Activated CD4-positive, alpha-beta T cell treated with anti-CD3 and anti-CD28 coated beads, Interleukin-2, amount 50 U/mL, for 24 hours (primary cell): ENCODE data around the gene PRICKLE3.

ENCODE experiments used
- DNase-seq, 2 donors: peaks; one replicate each; pipeline ENCODE4 v3.0.0-alpha.2; 2020; ENCODE audit warnings: low read depth in 1 of 2, low spot score in 1 of 2

The PRICKLE3 gene

GRCh38 chrX:49208399-49208798 is 22.2 kb upstream of the PRICKLE3 start:
- DNase-seq: no peak

GRCh38 chrX:49206543-49206942 is 20.4 kb upstream of the PRICKLE3 start:
- DNase-seq: no peak

- DNase-seq: no peak
Observed at GRCh38 chrX:49205443-49205842, 19.3 kb upstream of the PRICKLE3 start.

GRCh38 chrX:49204709-49205108 is 18.5 kb upstream of the PRICKLE3 start:
- DNase-seq: no peak

- DNase-seq: no peak
Observed at GRCh38 chrX:49204017-49204416, 17.8 kb upstream of the PRICKLE3 start.

DNA sequence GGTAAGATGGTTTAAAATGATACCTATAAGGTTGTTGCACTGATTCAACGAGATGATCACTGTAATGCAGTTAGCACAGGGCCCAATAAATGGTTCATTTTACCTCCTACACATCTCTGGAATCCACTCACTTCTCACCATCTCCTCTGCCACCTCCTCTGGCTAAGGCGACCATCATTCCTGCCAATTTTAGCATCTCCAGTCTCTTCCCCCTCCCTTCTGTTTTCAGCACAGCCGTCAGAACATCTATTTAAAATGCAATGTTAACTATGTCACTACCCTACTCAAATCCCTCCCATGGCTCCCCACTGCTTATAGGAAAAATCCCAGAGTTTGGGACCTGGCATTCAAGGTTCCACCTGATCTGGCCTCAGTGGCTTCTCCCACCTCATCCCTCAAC is 17.4 kb upstream of the PRICKLE3 start:
- no peak for DNase-seq

GRCh38 chrX:49202022-49202421 is 15.8 kb upstream of the PRICKLE3 start:
- DNase-seq: no peak

GRCh38 chrX:49199906-49200771 is 14.0 kb upstream of the PRICKLE3 start, which contains the start of gene SYP:
SYP (minus strand) TSS chrX:49200193; CDS start chrX:49200186, 7 bp downstream.
- DNase-seq: peak; percentile 70 to 76

DNA sequence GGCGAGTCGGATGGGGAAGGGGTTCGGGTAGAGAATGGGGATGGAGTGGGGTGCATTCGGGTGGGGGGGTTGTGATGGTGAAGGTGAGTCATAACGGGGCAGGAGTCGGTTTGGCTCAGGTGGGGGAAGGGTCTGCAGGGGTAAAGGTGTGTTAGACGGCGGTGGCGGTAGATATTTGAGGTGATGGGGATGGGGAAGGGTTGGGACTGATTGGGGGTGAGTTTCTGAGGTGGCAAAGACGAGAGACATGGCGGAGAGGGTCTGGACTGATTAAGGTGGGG is 13.1 kb upstream of the PRICKLE3 start:
- DNase-seq: no peak

- no peak for DNase-seq
Observed at GRCh38 chrX:49198540-49199314, 12.6 kb upstream of the PRICKLE3 start.

- DNase-seq: no peak
Observed at GRCh38 chrX:49197543-49198087, 11.4 kb upstream of the PRICKLE3 start.

DNA sequence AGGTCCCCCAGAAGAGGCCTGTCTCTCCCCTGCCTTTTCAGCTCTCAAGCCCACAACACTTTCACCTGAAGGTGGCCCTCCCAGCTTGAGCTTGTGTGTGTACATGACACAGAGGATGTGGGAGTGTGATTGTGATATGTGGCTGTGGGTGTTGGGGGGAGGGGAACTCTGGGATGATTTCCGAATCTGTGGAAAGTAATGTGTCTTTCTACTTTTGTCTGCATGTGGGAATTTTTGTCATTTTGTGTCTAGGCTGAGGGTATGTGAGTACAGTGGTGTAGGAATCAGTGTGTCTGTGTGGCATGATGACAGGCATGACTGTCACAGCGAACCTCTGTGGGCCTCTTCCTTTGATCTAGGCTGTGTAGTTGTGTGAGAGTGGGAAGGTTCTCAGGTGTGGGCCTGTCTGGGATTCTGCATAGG is 7.4 kb upstream of the PRICKLE3 start:
- no peak for DNase-seq

GRCh38 chrX:49192722-49193328 is 6.7 kb upstream of the PRICKLE3 start:
- no peak for DNase-seq

GRCh38 chrX:49191574-49192011 is 5.4 kb upstream of the PRICKLE3 start:
- DNase-seq: no peak

DNA sequence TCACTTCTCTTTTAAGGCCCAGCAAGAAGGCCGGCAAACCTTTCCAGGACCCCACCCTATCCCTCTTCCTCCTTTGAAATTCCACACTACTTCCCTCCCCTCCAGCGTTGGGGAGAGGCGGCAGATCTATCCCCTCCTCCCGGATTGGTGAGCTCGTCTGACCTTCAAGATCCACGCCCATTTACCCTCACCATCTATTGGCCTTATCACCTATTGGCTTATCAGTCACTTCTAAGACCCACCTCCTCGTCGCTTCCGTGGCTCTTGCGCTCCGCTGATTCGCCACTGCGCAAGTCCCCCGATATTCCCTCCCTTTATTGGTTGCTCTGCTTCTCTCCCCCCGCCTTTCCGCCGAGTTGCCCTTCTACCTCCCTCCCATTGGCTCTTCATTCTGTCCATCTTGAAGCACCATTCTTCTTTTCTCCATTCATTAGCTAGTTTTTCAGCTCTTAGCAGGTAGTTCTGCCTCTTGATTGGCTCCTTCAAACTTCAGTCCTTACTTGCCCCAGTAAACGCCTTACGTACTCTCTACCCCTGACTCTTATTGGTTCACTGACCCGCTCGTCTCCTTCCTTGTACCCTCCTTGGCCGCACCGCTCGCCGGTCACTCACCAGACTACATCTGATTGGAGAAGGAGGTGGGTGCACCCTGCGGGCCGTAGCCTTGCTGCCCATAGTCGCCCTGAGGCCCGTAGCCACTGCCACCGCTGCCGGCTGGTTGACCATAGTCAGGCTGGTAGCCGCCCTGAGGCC is 4.8 kb upstream of the PRICKLE3 start:
- peak; percentile 39 to 83 for DNase-seq

DNA sequence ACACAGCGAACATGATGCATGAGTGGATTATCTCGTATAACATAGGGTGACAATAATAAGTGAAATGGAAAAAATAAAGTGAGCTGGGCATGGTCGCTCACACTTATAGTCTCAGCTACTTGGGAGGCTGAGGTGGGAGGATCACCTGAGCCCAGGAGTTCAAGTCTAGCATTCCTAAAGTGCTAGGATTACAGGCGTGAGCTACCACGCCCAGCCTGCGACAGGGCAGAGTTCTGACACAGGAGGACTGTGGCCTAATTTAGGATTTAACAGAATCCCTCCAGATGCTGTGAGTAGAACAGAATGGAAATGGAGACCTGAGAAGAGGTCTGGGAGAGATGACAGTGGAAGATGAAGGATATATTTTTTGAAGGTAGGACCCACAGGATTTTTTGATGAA is 3.4 kb upstream of the PRICKLE3 start:
- no peak for DNase-seq

DNA sequence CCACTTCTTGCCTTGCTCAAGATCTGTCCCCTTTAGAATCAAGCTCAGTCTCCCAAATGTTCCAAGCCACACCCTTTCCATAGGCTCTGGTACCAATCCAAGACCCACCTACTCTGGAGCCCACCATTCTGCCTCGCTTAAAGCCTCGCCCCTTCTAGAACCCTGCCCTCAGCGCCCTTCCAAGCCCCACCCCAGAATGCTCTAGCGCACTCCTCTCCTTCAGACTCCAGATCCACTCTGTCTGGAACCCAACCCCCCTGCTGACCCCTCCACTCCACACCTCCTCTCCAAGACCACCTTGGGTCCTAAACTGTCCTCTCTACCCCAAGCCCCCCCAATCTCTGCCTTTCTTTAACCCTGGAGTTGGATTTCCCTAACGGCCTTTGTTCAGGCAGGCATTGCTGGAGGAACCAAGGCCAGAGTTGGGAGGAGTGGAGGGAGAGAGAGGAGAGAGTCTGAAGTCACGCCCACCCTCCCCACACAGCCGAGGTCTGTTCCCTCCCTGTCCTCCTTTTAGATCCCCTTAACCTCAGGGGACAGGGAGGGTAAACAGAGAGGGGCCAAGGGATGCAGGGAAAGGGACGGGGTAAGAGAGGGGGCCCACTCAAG is 2.4 kb upstream of the PRICKLE3 start:
- no peak for DNase-seq

DNA sequence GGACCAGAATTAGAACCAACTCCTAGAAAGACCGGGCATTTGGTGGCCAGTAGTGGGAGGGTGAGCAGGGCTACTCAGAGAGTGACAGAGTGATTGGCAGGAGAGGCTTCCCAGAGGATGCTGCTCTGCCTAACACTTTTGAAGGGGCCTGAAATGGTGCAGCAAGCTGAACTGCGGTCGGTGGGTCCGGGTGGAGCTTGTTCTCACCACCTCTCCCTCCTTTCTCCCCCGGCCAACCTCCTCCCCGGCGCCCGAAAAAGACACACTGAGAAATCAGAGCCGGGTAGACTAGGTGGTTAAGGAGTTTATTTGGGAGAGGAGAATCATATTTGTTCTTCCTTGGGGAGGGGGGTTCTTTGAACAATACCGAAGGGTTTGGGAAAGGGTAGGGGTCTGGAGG is 1.4 kb upstream of the PRICKLE3 start:
- DNase-seq: no peak

DNA sequence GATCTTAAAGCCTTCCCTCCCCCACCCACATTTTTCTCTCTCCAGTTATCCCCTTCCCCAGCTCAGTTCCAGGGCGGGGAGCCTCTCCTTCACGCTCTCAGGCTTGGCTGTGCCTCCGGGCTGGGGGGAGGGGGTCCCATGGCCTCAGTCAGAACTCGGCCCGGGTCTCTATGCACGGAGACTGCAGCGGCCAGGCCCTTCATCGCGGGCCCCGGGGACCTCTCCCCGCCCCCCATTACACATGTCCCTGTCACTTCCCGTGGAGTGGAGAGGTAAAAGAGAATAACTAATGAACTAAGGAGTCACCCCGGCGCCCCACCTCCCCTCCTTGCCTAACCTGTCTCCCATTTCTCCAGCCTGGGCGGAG is 838 bp upstream of the PRICKLE3 start:
- DNase-seq: no peak
